Measurements from ENCODE around the gene GUK1. TPM values are rescaled to one million over a fixed set of nuclear protein-coding genes. Genes with fewer than 3 reads are reported as not detected.

Gene GUK1
- total RNA-seq (100 to 1,000 TPM in 1 of 4 donors, 10 to 100 TPM in 3; 90.2 to 122 (median 92.8) TPM), polyA plus RNA-seq (100 to 1,000 TPM; 161 to 271 (median 166) TPM)
- long read RNA-seq, donor 1, transcript GUK1-210 (8 exons, 990 nt) = major isoform, 51 of 147 reads
- long read RNA-seq, donor 1, transcript GUK1-201 (9 exons, 1,084 nt) = minor isoform, 32 of 147 reads
- long read RNA-seq, donor 1, partial matches to known transcripts = 5 of 147 reads
- long read RNA-seq, donor 1, other reads (novel, unspliced or antisense) = 48 of 147 reads
- long read RNA-seq, donor 2, transcript GUK1-210 (8 exons, 990 nt) = minor isoform, 52 of 221 reads
- long read RNA-seq, donor 2, transcript GUK1-201 (9 exons, 1,084 nt) = major isoform, 60 of 221 reads
- long read RNA-seq, donor 2, transcript GUK1-234 (9 exons, 1,065 nt) = minor isoform, 7 of 221 reads
- long read RNA-seq, donor 2, partial matches to known transcripts = 9 of 221 reads
- long read RNA-seq, donor 2, other reads (novel, unspliced or antisense) = 84 of 221 reads

- ATAC-seq = peak; percentile 89 to 94 (median 92)
- WGBS, 3 donors = 0% methylated on average over 50 to 95 of the region's 95 CpGs
- no peak for TF ChIP-seq CTCF (IDR thresholded peaks at IDR 0.05)
- H3K9me3 ChIP-seq = no peaks in the 10 kb centered on the region
- H3K4me1 ChIP-seq = peaks cover 30% of the 10 kb centered on the region
- peak; percentile 100 for DNase-seq
- H3K27me3 ChIP-seq (ENCODE audit: insufficient read depth in 3 of 3, low read length in 2 of 3) = no peaks in the 10 kb centered on the region
- H3K4me3 ChIP-seq = peak within 1 kb of the TSS; percentile 89
- peak within 1 kb of the TSS; percentile 97 for H3K27ac ChIP-seq
- intact Hi-C loops (cut with DNase I) = loop anchor here in 1 of 2 donors (1.0 to 10.0 kb wide), 3 partner anchors 22 to 355 kb away; partner anchors contain the start of gene TRIM11
- H3K36me3 ChIP-seq (ENCODE audit: insufficient read depth in 1 of 2, low read depth in 1 of 2) = no peaks in the 10 kb centered on the region
Measured at GRCh38 chr1:228139931-228140723, at the start of gene GUK1. Gene GUK1, plus strand, starts transcription at chr1:228140279. Its CDS starts 24 bp downstream, at chr1:228140303.

- TF ChIP-seq CTCF (IDR thresholded peaks at IDR 0.05) = no peak
- DNase-seq = peak; percentile 14 to 56
- Histone ChIP-seq H3K27me3 (ENCODE audit: insufficient read depth in 3 of 3, low read length in 2 of 3) (no peaks in the 10 kb centered on the region), H3K36me3 (ENCODE audit: insufficient read depth in 1 of 2, low read depth in 1 of 2) (peaks cover 0 to 5% of the 10 kb centered on the region in 2 donors), H3K4me1 (peaks cover 72% of the 10 kb centered on the region), H3K27ac (peak overlapping the region; percentile 13), H3K4me3 (peak overlapping the region; percentile 22), H3K9me3 (peaks cover 8% of the 10 kb centered on the region)
- 15 to 32% (median 26%) methylated on average over 2 of the region's 2 CpGs for WGBS, 3 donors
- peak; percentile 31 to 68 (median 58) for ATAC-seq
- intact Hi-C loops (cut with DNase I) = no loop called here
Measured at GRCh38 chr1:228090613-228091081, 49.4 kb upstream of the GUK1 start.

- Histone ChIP-seq H3K27ac (peak overlapping the region; percentile 13), H3K36me3 (ENCODE audit: insufficient read depth in 1 of 2, low read depth in 1 of 2) (peaks cover 0 to 5% of the 10 kb centered on the region in 2 donors), H3K4me3 (no peak overlapping the region), H3K4me1 (peaks cover 68% of the 10 kb centered on the region), H3K27me3 (ENCODE audit: insufficient read depth in 3 of 3, low read length in 2 of 3) (no peaks in the 10 kb centered on the region), H3K9me3 (peaks cover 8% of the 10 kb centered on the region)
- DNase-seq (no peak), ATAC-seq (no peak)
- intact Hi-C loops (cut with DNase I) = no loop called here
- TF ChIP-seq CTCF (IDR thresholded peaks at IDR 0.05) = no peak
- WGBS, 3 donors = 56 to 58% (median 56%) methylated on average over 4 of the region's 4 CpGs
Measured at GRCh38 chr1:228091084-228091483, 49.0 kb upstream of the GUK1 start.

- peak overlapping the region; percentile 50 for H3K27ac ChIP-seq
- TF ChIP-seq CTCF (IDR thresholded peaks at IDR 0.05) = no peak
- DNase-seq (peak in 1 of 2 donors; percentile 12), ATAC-seq (peak in 1 of 4 donors; percentile 20)
- H3K36me3 ChIP-seq (ENCODE audit: insufficient read depth in 1 of 2, low read depth in 1 of 2) = peaks cover 0 to 18% of the 10 kb centered on the region in 2 donors
- peaks cover 54% of the 10 kb centered on the region for H3K4me1 ChIP-seq
- H3K9me3 ChIP-seq = peaks cover 8% of the 10 kb centered on the region
- 75 to 83% (median 80%) methylated on average over 11 of the region's 11 CpGs for WGBS, 3 donors
- intact Hi-C loops (cut with DNase I) = no loop called here
- no peak overlapping the region for H3K4me3 ChIP-seq
- no peaks in the 10 kb centered on the region for H3K27me3 ChIP-seq (ENCODE audit: insufficient read depth in 3 of 3, low read length in 2 of 3)
Measured at GRCh38 chr1:228092342-228093049, 47.6 kb upstream of the GUK1 start.

All from psoas muscle (tissue), 8 donors.